OCI-LY3 (cell line): Measurements from ENCODE around the gene GPR12.
"Not testable (repeated sequence)": the region's sequence is repeated elsewhere in the genome, so short reads cannot be mapped to it uniquely, and the experiment has no call there.

Experiments used
- H2AFZ ChIP-seq: fragments of 200-600, 300-600 bp; shearing (Covaris generic); 2 replicates; pipeline ENCODE4 v1.6.0; 2014; ENCODE audit warnings: antibody characterized with exemption, low read depth, low read length
- H3K27ac ChIP-seq: fragments of 200-600, 300-600 bp; sonication (generic); 2 replicates; pipeline ENCODE4 v1.5.1; 2014; ENCODE audit warnings: mild to moderate bottlenecking, low read length, moderate library complexity, mixed read lengths
- H3K27me3 ChIP-seq: fragments of 200-600, 300-600 bp; sonication (generic); 2 replicates; pipeline ENCODE4 v1.6.1; 2014; ENCODE audit warnings: low read depth, low read length, mixed read lengths
- H3K36me3 ChIP-seq: fragments of 200-600, 300-600 bp; sonication (generic); replicated peaks from 2 replicates; pipeline ENCODE3; 2014; ENCODE audit warnings: low read depth, low read length, mixed read lengths
- H3K4me1 ChIP-seq: fragments of 300-600, 200-600 bp; sonication (generic); 2 replicates; pipeline ENCODE4 v1.6.1; 2014; ENCODE audit warnings: low read length, mixed read lengths
- H3K4me2 ChIP-seq: fragments of 200-600, 300-600 bp; sonication (generic); 2 replicates; pipeline ENCODE4 v1.6.1; 2014; ENCODE audit warnings: low read length, mixed read lengths
- H3K4me3 ChIP-seq: fragments of 300-600, 200-600 bp; sonication (generic); 2 replicates; pipeline ENCODE4 v1.5.1; 2014; ENCODE audit warnings: antibody characterized with exemption, mild to moderate bottlenecking, low read length, moderate library complexity
- H3K79me2 ChIP-seq: fragments of 300-600, 200-600 bp; shearing (Covaris generic); 2 replicates; pipeline ENCODE4 v1.6.1; 2014; ENCODE audit warnings: mild to moderate bottlenecking, low read length, mixed read lengths
- H3K9ac ChIP-seq: fragments of 300-600, 200-600 bp; shearing (Covaris generic); 2 replicates; pipeline ENCODE4 v1.6.0; 2014; ENCODE audit warnings: mild to moderate bottlenecking, low read length, moderate library complexity
- H3K9me3 ChIP-seq: fragments of 200-600, 300-600 bp; shearing (Covaris generic); 2 replicates; pipeline ENCODE4 v1.6.1; 2014; ENCODE audit warnings: low read length, mixed read lengths; ENCODE audit not compliant: insufficient read depth
- H4K20me1 ChIP-seq: fragments of 200-600, 300-600 bp; sonication (generic); 2 replicates; pipeline ENCODE4 v1.6.1; 2016; ENCODE audit warnings: low read length, mixed read lengths; ENCODE audit not compliant: insufficient read depth
- EZH2phosphoT487 ChIP-seq: fragments of 200-600 bp; shearing (Covaris generic); IDR thresholded peaks from 2 replicates; pipeline ENCODE4 v1.6.1; 2018; ENCODE audit warnings: antibody characterized with exemption, mixed run types, low read depth
- TF ChIP-seq, protein P1 (sequence below): fragments of 200-600, 300-600 bp; sonication (generic); IDR thresholded peaks from 2 replicates; pipeline ENCODE4 v1.5.1; 2014; ENCODE audit warnings: antibody characterized with exemption, low read length, low read depth

The GPR12 gene

DNA sequence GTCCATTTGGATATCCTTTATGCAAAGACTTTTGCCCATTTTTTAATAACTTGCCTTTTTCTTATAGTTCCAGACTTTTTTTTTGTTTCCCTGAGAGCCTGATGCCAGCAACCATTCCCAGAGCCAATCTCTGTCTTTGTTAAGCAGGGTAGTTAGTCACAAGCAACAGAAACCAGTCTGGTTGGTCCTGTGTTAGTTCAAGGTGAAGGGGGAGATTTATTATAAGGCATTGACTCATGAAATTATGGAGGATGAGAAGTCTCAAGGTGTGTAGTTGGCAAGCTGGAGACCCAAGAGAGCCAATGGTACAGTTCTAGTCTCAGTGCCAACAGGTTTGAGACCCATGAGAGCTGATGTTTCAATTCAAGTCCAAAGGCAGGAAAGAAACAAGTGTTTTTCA is 33.0 kb downstream of the GPR12 start:
- Histone ChIP-seq H3K4me1 (no peaks in the 10 kb centered on the region), H3K4me3 (no peak overlapping the region), H4K20me1 (no peaks in the 10 kb centered on the region), H2AFZ (no peak overlapping the region), H3K36me3 (no peaks in the 10 kb centered on the region), H3K79me2 (no peaks in the 10 kb centered on the region), H3K27ac (no peak overlapping the region), H3K27me3 (peaks cover 15% of the 10 kb centered on the region), H3K9ac (no peak overlapping the region), H3K4me2 (no peak overlapping the region), H3K9me3 (no peaks in the 10 kb centered on the region)
- TF ChIP-seq, protein P1, sequence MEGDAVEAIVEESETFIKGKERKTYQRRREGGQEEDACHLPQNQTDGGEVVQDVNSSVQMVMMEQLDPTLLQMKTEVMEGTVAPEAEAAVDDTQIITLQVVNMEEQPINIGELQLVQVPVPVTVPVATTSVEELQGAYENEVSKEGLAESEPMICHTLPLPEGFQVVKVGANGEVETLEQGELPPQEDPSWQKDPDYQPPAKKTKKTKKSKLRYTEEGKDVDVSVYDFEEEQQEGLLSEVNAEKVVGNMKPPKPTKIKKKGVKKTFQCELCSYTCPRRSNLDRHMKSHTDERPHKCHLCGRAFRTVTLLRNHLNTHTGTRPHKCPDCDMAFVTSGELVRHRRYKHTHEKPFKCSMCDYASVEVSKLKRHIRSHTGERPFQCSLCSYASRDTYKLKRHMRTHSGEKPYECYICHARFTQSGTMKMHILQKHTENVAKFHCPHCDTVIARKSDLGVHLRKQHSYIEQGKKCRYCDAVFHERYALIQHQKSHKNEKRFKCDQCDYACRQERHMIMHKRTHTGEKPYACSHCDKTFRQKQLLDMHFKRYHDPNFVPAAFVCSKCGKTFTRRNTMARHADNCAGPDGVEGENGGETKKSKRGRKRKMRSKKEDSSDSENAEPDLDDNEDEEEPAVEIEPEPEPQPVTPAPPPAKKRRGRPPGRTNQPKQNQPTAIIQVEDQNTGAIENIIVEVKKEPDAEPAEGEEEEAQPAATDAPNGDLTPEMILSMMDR = no peak

GRCh38 chr13:26727122-26727521 is 33.5 kb downstream of the GPR12 start:
- Histone ChIP-seq H4K20me1 (no peaks in the 10 kb centered on the region), H3K4me3 (no peak overlapping the region), H3K4me1 (no peaks in the 10 kb centered on the region), H3K27me3 (peaks cover 15% of the 10 kb centered on the region), H2AFZ (no peak overlapping the region), H3K79me2 (no peaks in the 10 kb centered on the region), H3K36me3 (no peaks in the 10 kb centered on the region), H3K9ac (no peak overlapping the region), H3K9me3 (no peaks in the 10 kb centered on the region), H3K27ac (no peak overlapping the region), H3K4me2 (no peak overlapping the region)
- TF ChIP-seq, protein P1 = no peak
- TF ChIP-seq EZH2phosphoT487 = no peak

DNA sequence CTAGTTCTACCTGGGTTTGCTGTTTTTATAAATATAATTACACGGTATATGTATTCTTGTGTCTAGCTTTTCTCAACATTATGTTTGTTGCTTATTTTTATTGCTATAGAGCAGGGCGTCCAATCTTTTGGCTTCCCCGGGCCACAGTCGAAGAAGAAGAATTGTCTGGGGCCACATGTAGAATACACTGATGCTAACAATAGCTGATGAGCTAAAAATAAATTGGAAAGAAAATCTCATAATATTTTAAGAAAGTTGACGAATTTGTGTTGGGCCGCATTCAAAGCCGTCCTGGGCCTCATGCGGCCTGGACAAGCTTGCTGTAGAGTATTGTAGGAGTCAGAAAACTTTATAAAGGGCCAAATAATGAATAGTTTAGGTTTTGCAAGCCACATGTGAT is 33.9 kb downstream of the GPR12 start:
- Histone ChIP-seq H3K9me3 (no peaks in the 10 kb centered on the region), H4K20me1 (no peaks in the 10 kb centered on the region), H3K27me3 (peaks cover 15% of the 10 kb centered on the region), H2AFZ (no peak overlapping the region), H3K36me3 (no peaks in the 10 kb centered on the region), H3K79me2 (no peaks in the 10 kb centered on the region), H3K9ac (no peak overlapping the region), H3K4me3 (no peak overlapping the region), H3K4me1 (no peaks in the 10 kb centered on the region), H3K4me2 (no peak overlapping the region), H3K27ac (no peak overlapping the region)
- TF ChIP-seq EZH2phosphoT487 = no peak
- TF ChIP-seq, protein P1 = no peak

DNA sequence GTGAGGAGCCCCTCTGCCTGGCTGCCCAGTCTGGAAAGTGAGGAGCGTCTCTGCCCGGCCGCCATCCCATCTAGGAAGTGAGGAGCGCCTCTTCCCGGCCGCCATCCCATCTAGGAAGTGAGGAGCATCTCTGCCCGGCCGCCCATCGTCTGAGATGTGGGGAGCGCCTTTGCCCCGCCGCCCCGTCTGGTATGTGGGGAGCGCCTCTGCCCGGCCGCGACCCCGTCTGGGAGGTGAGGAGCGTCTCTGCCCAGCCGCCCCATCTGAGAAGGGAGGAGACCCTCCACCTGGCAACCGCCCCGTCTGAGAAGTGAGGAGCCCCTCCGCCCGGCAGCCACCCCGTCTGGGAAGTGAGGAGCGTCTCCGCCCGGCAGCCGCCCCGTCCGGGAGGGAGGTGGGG is 37.0 kb downstream of the GPR12 start:
- H3K4me1 ChIP-seq, H3K9me3 ChIP-seq, H3K79me2 ChIP-seq, H3K4me3 ChIP-seq, H2AFZ ChIP-seq, H3K4me2 ChIP-seq, H4K20me1 ChIP-seq, H3K27ac ChIP-seq, H3K36me3 ChIP-seq, H3K9ac ChIP-seq: not testable (repeated sequence)
- peaks cover 15% of the 10 kb centered on the region for H3K27me3 ChIP-seq

GRCh38 chr13:26722321-26722720 is 38.3 kb downstream of the GPR12 start:
- H3K4me2 ChIP-seq = no peak overlapping the region
- no peaks in the 10 kb centered on the region for H3K79me2 ChIP-seq
- no peaks in the 10 kb centered on the region for H3K36me3 ChIP-seq
- H3K9ac ChIP-seq = no peak overlapping the region
- peaks cover 5% of the 10 kb centered on the region for H3K27me3 ChIP-seq
- H3K4me1 ChIP-seq = no peaks in the 10 kb centered on the region
- H3K27ac ChIP-seq = no peak overlapping the region
- TF ChIP-seq EZH2phosphoT487 = no peak
- TF ChIP-seq, protein P1 = no peak
- H3K9me3 ChIP-seq = no peaks in the 10 kb centered on the region
- H3K4me3 ChIP-seq = no peak overlapping the region
- H2AFZ ChIP-seq = no peak overlapping the region
- no peaks in the 10 kb centered on the region for H4K20me1 ChIP-seq
